ENCODE results near the gene ZC3H12A. TPM values are rescaled to one million over a fixed set of nuclear protein-coding genes. Genes with fewer than 3 reads are reported as not detected.

ZC3H12A gene
- total RNA-seq, 4 donors from 2014 or later: 5.8 to 41.9 (median 28.8) TPM

DNA sequence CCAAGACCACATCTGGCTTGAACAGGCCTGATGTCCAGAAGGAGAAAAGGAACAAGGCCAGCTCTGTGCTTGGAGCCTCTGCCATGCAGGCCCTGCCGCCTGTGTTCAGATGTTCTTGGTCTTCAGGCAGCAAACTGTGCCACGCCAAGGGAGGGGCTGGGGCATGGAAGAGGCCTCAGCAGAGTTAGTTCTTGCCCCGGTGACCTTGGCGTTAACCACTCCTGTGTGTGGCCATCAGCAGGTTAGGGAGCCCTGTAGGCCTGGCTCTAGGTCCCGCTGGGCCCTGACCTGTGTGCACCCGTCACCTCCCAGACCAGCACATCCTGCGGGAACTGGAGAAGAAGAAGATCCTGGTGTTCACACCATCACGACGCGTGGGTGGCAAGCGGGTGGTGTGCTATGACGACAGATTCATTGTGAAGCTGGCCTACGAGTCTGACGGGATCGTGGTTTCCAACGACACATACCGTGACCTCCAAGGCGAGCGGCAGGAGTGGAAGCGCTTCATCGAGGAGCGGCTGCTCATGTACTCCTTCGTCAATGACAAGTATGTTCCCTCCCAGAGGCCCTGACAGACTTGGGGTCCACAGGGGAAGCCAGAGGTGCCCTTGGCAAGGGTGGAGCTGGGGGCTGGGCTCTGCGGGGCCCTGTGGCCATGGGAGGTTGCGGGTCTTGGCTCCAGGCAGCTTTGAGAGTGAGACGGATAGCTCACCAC is 7.1 kb downstream of the ZC3H12A start:
- no peak overlapping the region for H3K4me3 ChIP-seq
- intact Hi-C loops (cut with DNase I; ENCODE audit: low total_unique reads): no loop called here
- H3K9me3 ChIP-seq: no peaks in the 10 kb centered on the region
- 82 to 96% methylated on average over 3 to 25 of the region's 26 CpGs for WGBS, 2 donors (ENCODE audit: low coverage in 1 of 2)
- H3K4me1 ChIP-seq: peaks cover 37 to 69% (median 58%) of the 10 kb centered on the region in 4 donors
- DNase-seq: peak; percentile 13
- in situ Hi-C loops (cut with MboI; ENCODE audit: low pct_ligation_motif_present in 1 of 4, low pct_unique_long_range_greater_than_20kb in 1 of 4, low sequenced_read_pairs in 3 of 4): no loop called here
- H3K27me3 ChIP-seq: no peaks in the 10 kb centered on the region
- no peak for TF ChIP-seq EP300 (IDR thresholded peaks at IDR 0.05; ENCODE audit: low read depth)
- peak in 1 of 3 donors; percentile 19 for TF ChIP-seq POLR2AphosphoS5 (IDR thresholded peaks at IDR 0.05)
- H3K36me3 ChIP-seq: peaks cover 0 to 35% (median 16%) of the 10 kb centered on the region in 4 donors
- peak overlapping the region in 3 of 4 donors; percentile 21 to 98 (median 94) for H3K27ac ChIP-seq

DNA sequence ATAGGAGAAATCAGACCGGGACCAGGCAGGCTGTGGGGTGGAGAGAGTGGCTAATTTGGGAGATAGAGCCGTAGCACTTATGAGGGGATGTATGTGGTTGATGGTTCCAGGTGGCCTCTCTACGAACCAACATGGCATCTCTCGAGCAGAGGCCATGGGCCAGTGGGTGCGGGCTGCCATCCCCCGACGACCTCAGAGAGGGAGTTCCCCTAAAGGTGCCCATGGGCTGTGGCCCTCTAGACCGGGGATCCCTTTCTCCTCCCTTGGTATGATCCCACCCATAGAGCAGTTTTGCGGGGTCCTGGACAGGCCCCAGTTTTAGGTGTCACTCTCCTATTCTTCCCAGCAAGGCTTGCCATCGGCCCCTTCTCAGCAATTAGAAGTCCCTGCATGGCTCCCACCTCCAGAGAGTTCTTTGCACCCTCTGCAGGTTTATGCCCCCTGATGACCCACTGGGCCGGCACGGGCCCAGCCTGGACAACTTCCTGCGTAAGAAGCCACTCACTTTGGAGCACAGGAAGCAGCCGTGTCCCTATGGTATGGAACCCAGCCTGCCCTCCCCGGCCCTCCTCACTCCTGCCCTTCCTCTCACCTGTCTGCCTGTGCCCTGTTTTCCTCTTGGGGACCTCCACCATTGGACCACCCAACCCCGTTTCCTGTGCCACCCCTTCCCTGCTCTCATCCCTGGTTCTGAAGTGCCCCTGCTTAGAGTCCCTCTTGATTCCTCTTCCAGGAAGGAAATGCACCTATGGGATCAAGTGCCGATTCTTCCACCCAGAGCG is 7.8 kb downstream of the ZC3H12A start:
- Histone ChIP-seq H3K36me3 (peaks cover 0 to 35% (median 16%) of the 10 kb centered on the region in 4 donors), H3K27ac (no peak overlapping the region), H3K4me3 (no peak overlapping the region), H3K27me3 (no peaks in the 10 kb centered on the region), H3K9me3 (no peaks in the 10 kb centered on the region), H3K4me1 (peaks cover 40 to 69% (median 59%) of the 10 kb centered on the region in 4 donors)
- 85 to 90% methylated on average over 7 to 18 of the region's 18 CpGs for WGBS, 2 donors (ENCODE audit: low coverage in 1 of 2)
- TF ChIP-seq, protein P1, sequence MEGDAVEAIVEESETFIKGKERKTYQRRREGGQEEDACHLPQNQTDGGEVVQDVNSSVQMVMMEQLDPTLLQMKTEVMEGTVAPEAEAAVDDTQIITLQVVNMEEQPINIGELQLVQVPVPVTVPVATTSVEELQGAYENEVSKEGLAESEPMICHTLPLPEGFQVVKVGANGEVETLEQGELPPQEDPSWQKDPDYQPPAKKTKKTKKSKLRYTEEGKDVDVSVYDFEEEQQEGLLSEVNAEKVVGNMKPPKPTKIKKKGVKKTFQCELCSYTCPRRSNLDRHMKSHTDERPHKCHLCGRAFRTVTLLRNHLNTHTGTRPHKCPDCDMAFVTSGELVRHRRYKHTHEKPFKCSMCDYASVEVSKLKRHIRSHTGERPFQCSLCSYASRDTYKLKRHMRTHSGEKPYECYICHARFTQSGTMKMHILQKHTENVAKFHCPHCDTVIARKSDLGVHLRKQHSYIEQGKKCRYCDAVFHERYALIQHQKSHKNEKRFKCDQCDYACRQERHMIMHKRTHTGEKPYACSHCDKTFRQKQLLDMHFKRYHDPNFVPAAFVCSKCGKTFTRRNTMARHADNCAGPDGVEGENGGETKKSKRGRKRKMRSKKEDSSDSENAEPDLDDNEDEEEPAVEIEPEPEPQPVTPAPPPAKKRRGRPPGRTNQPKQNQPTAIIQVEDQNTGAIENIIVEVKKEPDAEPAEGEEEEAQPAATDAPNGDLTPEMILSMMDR (IDR thresholded peaks at IDR 0.05): no peak
- TF ChIP-seq EP300 (IDR thresholded peaks at IDR 0.05; ENCODE audit: low read depth): no peak
- TF ChIP-seq POLR2A (IDR thresholded peaks at IDR 0.05): no peak
- TF ChIP-seq POLR2AphosphoS5 (IDR thresholded peaks at IDR 0.05): no peak
- intact Hi-C loops (cut with DNase I; ENCODE audit: low total_unique reads): no loop called here
- no peak for DNase-seq
- in situ Hi-C loops (cut with MboI; ENCODE audit: low pct_ligation_motif_present in 1 of 4, low pct_unique_long_range_greater_than_20kb in 1 of 4, low sequenced_read_pairs in 3 of 4): no loop called here

DNA sequence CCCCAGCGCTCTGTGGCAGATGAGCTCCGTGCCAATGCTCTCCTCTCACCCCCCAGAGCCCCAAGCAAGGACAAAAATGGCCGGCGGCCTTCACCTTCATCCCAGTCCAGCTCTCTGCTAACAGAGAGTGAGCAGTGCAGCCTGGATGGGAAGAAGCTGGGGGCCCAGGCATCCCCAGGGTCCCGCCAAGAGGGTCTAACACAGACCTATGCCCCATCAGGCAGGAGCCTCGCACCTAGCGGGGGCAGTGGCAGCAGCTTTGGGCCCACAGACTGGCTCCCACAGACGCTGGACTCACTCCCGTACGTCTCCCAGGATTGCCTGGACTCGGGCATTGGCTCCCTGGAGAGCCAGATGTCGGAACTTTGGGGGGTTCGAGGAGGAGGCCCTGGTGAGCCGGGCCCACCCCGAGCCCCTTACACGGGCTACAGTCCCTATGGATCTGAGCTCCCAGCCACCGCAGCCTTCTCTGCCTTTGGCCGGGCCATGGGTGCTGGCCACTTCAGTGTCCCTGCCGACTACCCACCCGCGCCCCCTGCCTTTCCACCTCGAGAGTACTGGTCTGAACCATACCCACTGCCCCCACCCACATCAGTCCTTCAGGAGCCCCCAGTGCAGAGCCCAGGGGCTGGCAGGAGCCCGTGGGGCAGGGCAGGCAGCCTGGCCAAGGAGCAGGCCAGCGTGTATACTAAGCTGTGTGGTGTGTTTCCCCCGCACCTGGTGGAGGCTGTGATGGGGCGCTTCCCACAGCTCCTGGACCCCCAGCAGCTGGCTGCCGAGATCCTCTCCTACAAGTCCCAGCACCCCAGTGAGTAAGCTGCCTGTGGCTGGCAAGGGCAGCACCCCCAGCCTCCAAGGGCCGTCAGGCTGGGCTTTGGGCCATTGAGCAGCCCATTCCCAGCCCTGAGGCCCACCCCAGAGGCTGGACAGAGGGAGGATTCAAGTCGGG is 8.7 kb downstream of the ZC3H12A start:
- Histone ChIP-seq H3K4me1 (peaks cover 37 to 68% (median 57%) of the 10 kb centered on the region in 4 donors), H3K27me3 (no peaks in the 10 kb centered on the region), H3K9me3 (no peaks in the 10 kb centered on the region), H3K27ac (no peak overlapping the region), H3K4me3 (no peak overlapping the region), H3K36me3 (peaks cover 0 to 35% (median 16%) of the 10 kb centered on the region in 4 donors)
- intact Hi-C loops (cut with DNase I; ENCODE audit: low total_unique reads) (no loop called here), in situ Hi-C loops (cut with MboI; ENCODE audit: low pct_ligation_motif_present in 1 of 4, low pct_unique_long_range_greater_than_20kb in 1 of 4, low sequenced_read_pairs in 3 of 4) (no loop called here)
- 90 to 92% methylated on average over 2 to 28 of the region's 29 CpGs for WGBS, 2 donors (ENCODE audit: low coverage in 1 of 2)
- peak; percentile 13 for DNase-seq
- TF ChIP-seq, protein P1 (IDR thresholded peaks at IDR 0.05): no peak

DNA sequence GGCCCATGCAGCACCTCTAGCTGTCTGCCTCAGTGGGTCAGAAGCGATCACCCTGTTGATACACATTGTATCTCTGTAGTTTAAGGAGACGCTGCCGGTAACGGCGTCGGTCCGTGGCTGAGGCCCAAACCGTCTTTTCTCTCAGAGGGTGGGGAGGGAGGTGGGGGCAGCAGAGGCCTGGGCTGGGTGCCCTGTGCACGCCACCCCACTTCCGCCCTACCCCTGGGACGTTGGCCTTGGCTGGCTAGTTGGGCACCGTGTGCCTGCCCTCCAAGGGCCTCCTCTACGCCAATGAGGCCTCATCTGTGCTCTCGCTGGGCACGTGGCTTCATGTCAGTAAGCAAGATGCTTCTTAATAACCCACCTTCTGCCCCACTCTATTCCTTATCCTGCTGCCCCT is 9.4 kb downstream of the ZC3H12A start:
- DNase-seq: no peak
- peak overlapping the region in 1 of 4 donors; percentile 3 for H3K27ac ChIP-seq
- intact Hi-C loops (cut with DNase I; ENCODE audit: low total_unique reads) (no loop called here), in situ Hi-C loops (cut with MboI; ENCODE audit: low pct_ligation_motif_present in 1 of 4, low pct_unique_long_range_greater_than_20kb in 1 of 4, low sequenced_read_pairs in 3 of 4) (no loop called here)
- H3K4me3 ChIP-seq: no peak overlapping the region
- WGBS, 2 donors (ENCODE audit: low coverage in 1 of 2): 81 to 87% methylated on average over 7 to 15 of the region's 15 CpGs
- peaks cover 0 to 35% (median 16%) of the 10 kb centered on the region in 4 donors for H3K36me3 ChIP-seq
- H3K4me1 ChIP-seq: peaks cover 31 to 61% (median 50%) of the 10 kb centered on the region in 4 donors
- TF ChIP-seq POLR2AphosphoS5 (IDR thresholded peaks at IDR 0.05) (no peak), POLR2A (IDR thresholded peaks at IDR 0.05) (no peak), EP300 (IDR thresholded peaks at IDR 0.05; ENCODE audit: low read depth) (no peak)
- TF ChIP-seq, protein P1 (IDR thresholded peaks at IDR 0.05): no peak
- H3K9me3 ChIP-seq: no peaks in the 10 kb centered on the region
- H3K27me3 ChIP-seq: no peaks in the 10 kb centered on the region

All from transverse colon (tissue), 4 donors.